ENCODE data around the gene LCN10. TPM values are rescaled to one million over a fixed set of nuclear protein-coding genes. Genes with fewer than 3 reads are reported as not detected.

Gene LCN10
- total RNA-seq, 2 donors from 2014 or later = 9.2 to 10.0 TPM

Small RNA genes within 50 kb of the gene (microRNA-seq; reads per million reads assigned to microRNA genes)
- gene MIR6722 (ENCODE audit: borderline microRNAs expressed in 2 of 2) = 0 reads per million in 2 donors

Other genes starting within 250 kb of the LCN10 start
- 10 to 100 TPM; 35.5 to 40.4 TPM for gene NOTCH1, start 196.9 kb downstream of the LCN10 start, total RNA-seq
- 100 to 1,000 TPM in 1 of 2 donors, 10 to 100 TPM in 1; 91.4 to 118 TPM for gene EGFL7, start 80.0 kb downstream of the LCN10 start, total RNA-seq
- 10 to 100 TPM; 27.1 to 28.8 TPM for gene AGPAT2, start 55.5 kb downstream of the LCN10 start, total RNA-seq
- 1 to 10 TPM; 7.1 to 8.3 TPM for gene DIPK1B, start 30.4 kb downstream of the LCN10 start, total RNA-seq
- 10 to 100 TPM; 22.8 to 36.9 TPM for gene LCN6, start 5.6 kb upstream of the LCN10 start, total RNA-seq
- not detected for gene LCN8, start 15.3 kb upstream of the LCN10 start, total RNA-seq
- gene LCN15, start 21.6 kb upstream of the LCN10 start, total RNA-seq = not detected
- 10 to 100 TPM; 28.1 to 33.9 TPM for gene TMEM141, start 48.4 kb upstream of the LCN10 start, total RNA-seq
- under 1 TPM; 0.29 to 0.42 TPM for gene CCDC183, start 53.4 kb upstream of the LCN10 start, total RNA-seq
- gene RABL6, start 65.0 kb upstream of the LCN10 start, total RNA-seq = 10 to 100 TPM; 47.9 to 49.8 TPM
- gene AJM1, start 99.5 kb upstream of the LCN10 start, total RNA-seq = 1 to 10 TPM; 4.7 to 5.9 TPM
- 10 to 100 TPM; 71.7 to 87.9 TPM for gene PHPT1, start 106.5 kb upstream of the LCN10 start, total RNA-seq
- gene MAMDC4, start 109.4 kb upstream of the LCN10 start, total RNA-seq = 1 to 10 TPM; 1.5 to 2.4 TPM
- 100 to 1,000 TPM; 178 to 191 TPM for gene EDF1, start 123.4 kb upstream of the LCN10 start, total RNA-seq
- 10 to 100 TPM in 1 of 2 donors, 1 to 10 TPM in 1; 8.7 to 10.9 TPM for gene TRAF2, start 143.6 kb upstream of the LCN10 start, total RNA-seq
- gene FBXW5, start 201.8 kb upstream of the LCN10 start, total RNA-seq = 100 to 1,000 TPM in 1 of 2 donors, 10 to 100 TPM in 1; 95.0 to 100 TPM
- 1 to 10 TPM; 1.4 TPM for gene C8G, start 202.3 kb upstream of the LCN10 start, total RNA-seq
- gene LCN12, start 209.3 kb upstream of the LCN10 start, total RNA-seq = under 1 TPM; 0.62 to 0.88 TPM
- 100 to 1,000 TPM; 475 to 547 TPM for gene PTGDS, start 234.6 kb upstream of the LCN10 start, total RNA-seq
- 1 to 10 TPM; 2.0 to 2.4 TPM for gene LCNL1, start 240.1 kb upstream of the LCN10 start, total RNA-seq
- gene PAXX, start 249.5 kb upstream of the LCN10 start, total RNA-seq = 10 to 100 TPM; 23.1 to 25.4 TPM